IMR-90 (cell line): ENCODE results near the gene ARNT2. TPM values are rescaled to one million over a fixed set of nuclear protein-coding genes. Genes with fewer than 3 reads are reported as not detected.

ENCODE experiments used
- ATAC-seq: fragments of 200-7000 bp; cut with Tn5 transposase; 2 replicates; pipeline ENCODE4 v1.9.1; 2020; ENCODE audit warnings: low read depth, mild to moderate bottlenecking, moderate library complexity
- BruUV-seq: library from RNA; stranded (reverse); fragments of 400-500 nt; replicated peaks from 2 replicates; lab custom pipeline; 2021; lab: Mats Ljungman, UMichigan
- CTCF ChIA-PET: fragments of 300-600 bp; formaldehyde crosslinking; extraction: SDS; loops from one replicate; lab custom pipeline; 2021; ENCODE audit warnings: antibody characterized with exemption; lab: Yijun Ruan, JAX
- POLR2A ChIA-PET: fragments of 300-600 bp; sonication (Branson Sonifier 250); formaldehyde crosslinking; loops from one replicate; lab custom pipeline; 2022; ENCODE audit warnings: antibody characterized with exemption; ENCODE audit not compliant: unreplicated experiment; lab: Charles Lee
- DNase-seq: peaks from one replicate; pipeline ENCODE4 v3.0.0; 2013
- H2AFZ ChIP-seq: replicated peaks from 2 replicates; pipeline ENCODE3; 2013; ENCODE audit warnings: low read length, mild to moderate bottlenecking; ENCODE audit not compliant: poor library complexity
- H2AK5ac ChIP-seq: 2 replicates; pipeline ENCODE4 v1.6.1; 2013; ENCODE audit warnings: low read depth, low read length, inconsistent platforms
- H2AK9ac ChIP-seq: replicated peaks from 2 replicates; pipeline ENCODE3; 2013; ENCODE audit warnings: mild to moderate bottlenecking, low read depth, low read length, moderate library complexity; ENCODE audit not compliant: poor library complexity
- H2BK120ac ChIP-seq: 2 replicates; pipeline ENCODE4 v1.6.1; 2013; ENCODE audit warnings: low read depth, low read length, inconsistent platforms
- H2BK15ac ChIP-seq: 3 replicates; pipeline ENCODE4 v1.6.1; 2013; ENCODE audit warnings: low read depth, low read length, inconsistent platforms
- H2BK20ac ChIP-seq: 2 replicates; pipeline ENCODE4 v1.6.1; 2013; ENCODE audit warnings: low read depth, mild to moderate bottlenecking, inconsistent platforms, low read length, moderate library complexity
- H2BK5ac ChIP-seq: 2 replicates; pipeline ENCODE4 v1.6.1; 2013; ENCODE audit warnings: mild to moderate bottlenecking, low read depth, low read length, inconsistent platforms; ENCODE audit not compliant: poor library complexity, severe bottlenecking
- H3K14ac ChIP-seq: replicated peaks from 2 replicates; pipeline ENCODE4 v1.6.1; 2013; ENCODE audit warnings: low read depth, low read length, inconsistent platforms
- H3K18ac ChIP-seq: 2 replicates; pipeline ENCODE4 v1.6.1; 2013; ENCODE audit warnings: low read depth, low read length, control low read depth
- H3K23ac ChIP-seq: 2 replicates; pipeline ENCODE4 v1.6.1; 2013; ENCODE audit warnings: low read depth, low read length, inconsistent platforms
- H3K27ac ChIP-seq: 2 replicates; pipeline ENCODE4 v1.5.1; 2013; ENCODE audit warnings: mild to moderate bottlenecking, control low read depth, low read length; ENCODE audit not compliant: insufficient read depth
- H3K27me3 ChIP-seq: 2 replicates; pipeline ENCODE4 v1.6.1; 2013; ENCODE audit warnings: low read length; ENCODE audit not compliant: control insufficient read depth, insufficient read depth
- H3K36me3 ChIP-seq: 2 replicates; pipeline ENCODE4 v1.6.1; 2013; ENCODE audit warnings: low read length, mixed read lengths; ENCODE audit not compliant: control insufficient read depth, insufficient read depth
- H3K4ac ChIP-seq: 2 replicates; pipeline ENCODE4 v1.6.1; 2013; ENCODE audit warnings: low read depth, low read length, inconsistent platforms
- H3K4me1 ChIP-seq: 2 replicates; pipeline ENCODE4 v1.6.1; 2013; ENCODE audit warnings: low read length, mixed read lengths; ENCODE audit not compliant: control insufficient read depth, insufficient read depth
- H3K4me2 ChIP-seq: 2 replicates; pipeline ENCODE4 v1.6.1; 2013; ENCODE audit warnings: low read depth, mild to moderate bottlenecking, control low read depth, low read length, moderate library complexity
- H3K4me3 ChIP-seq: 2 replicates; pipeline ENCODE4 v1.5.1; 2013; ENCODE audit warnings: low read depth, mild to moderate bottlenecking, control low read depth, low read length, moderate library complexity; ENCODE audit not compliant: insufficient read depth
- H3K56ac ChIP-seq: 2 replicates; pipeline ENCODE4 v1.6.1; 2013; ENCODE audit warnings: low read length, inconsistent platforms; ENCODE audit not compliant: insufficient read depth; ENCODE audit errors: extremely low read depth
- H3K79me1 ChIP-seq, 2 experiments: 2 replicates each; pipeline ENCODE4 v1.6.1; 2013; ENCODE audit warnings: low read length in 2 of 2, inconsistent platforms in 1 of 2, low read depth in 1 of 2
- H3K9ac ChIP-seq: 2 replicates; pipeline ENCODE4 v1.6.1; 2013; ENCODE audit warnings: low read depth, low read length, control low read depth
- H3K9me1 ChIP-seq: 2 replicates; pipeline ENCODE4 v1.6.1; 2013; ENCODE audit warnings: low read length, inconsistent platforms; ENCODE audit not compliant: insufficient read depth
- H3K9me3 ChIP-seq: 2 replicates; pipeline ENCODE4 v1.6.1; 2013; ENCODE audit warnings: low read length; ENCODE audit not compliant: control insufficient read depth, insufficient read depth
- H4K20me1 ChIP-seq: 2 replicates; pipeline ENCODE4 v1.6.1; 2013; ENCODE audit warnings: low read length, inconsistent platforms; ENCODE audit not compliant: insufficient read depth
- H4K5ac ChIP-seq: 2 replicates; pipeline ENCODE4 v1.6.1; 2013; ENCODE audit warnings: mild to moderate bottlenecking, low read depth, low read length, control low read depth
- H4K8ac ChIP-seq, 2 experiments: 2 replicates each; pipeline ENCODE4 v1.6.1; 2013; ENCODE audit warnings: low read depth in 2 of 2, low read length in 2 of 2, control low read depth in 1 of 2, inconsistent platforms in 1 of 2
- H4K91ac ChIP-seq: 2 replicates; pipeline ENCODE4 v1.6.1; 2013; ENCODE audit warnings: low read depth, low read length, inconsistent platforms; ENCODE audit not compliant: insufficient read depth
- BHLHE40 ChIP-seq: fragments of 150-350 bp; IDR thresholded peaks from 2 replicates; pipeline ENCODE4 v1.6.1; 2016; ENCODE audit warnings: mild to moderate bottlenecking, low read depth, low read length
- CEBPB ChIP-seq: IDR thresholded peaks from 2 replicates; pipeline ENCODE4 v1.6.1; 2012; ENCODE audit warnings: low read depth, low read length, improper control_type of control experiment
- FOS ChIP-seq: fragments of 150-350 bp; IDR thresholded peaks from 2 replicates; pipeline ENCODE4 v1.6.1; 2016; ENCODE audit warnings: low read depth, low read length
- MXI1 ChIP-seq: IDR thresholded peaks from 2 replicates; pipeline ENCODE4 v1.6.1; 2012; ENCODE audit warnings: low read depth, mild to moderate bottlenecking, low read length, moderate library complexity, borderline replicate concordance
- RFX5 ChIP-seq: IDR thresholded peaks from 2 replicates; pipeline ENCODE4 v1.8.0; 2012; ENCODE audit warnings: low read depth, mild to moderate bottlenecking, low read length, moderate library complexity
- WGBS, 2 experiments: methylation state at CpG; one replicate each; pipeline versions ENCODE4 v1.1.5 to v1.1.7; 2013; ENCODE audit warnings: missing lambda C conversion rate in 2 of 2; ENCODE audit not compliant: insufficient read length in 1 of 2; ENCODE audit errors: extremely low coverage in 2 of 2; 5-methylcytosine and 5-hydroxymethylcytosine counted together
- dilution Hi-C: fragments of 300-500 bp; cut with HindIII; formaldehyde crosslinking; loops from one replicate; pipeline ENCODE4 v1.14.3; 2018; ENCODE audit warnings: low sequenced_read_pairs; ENCODE audit not compliant: unreplicated experiment
- in situ Hi-C: fragments of 300-500 bp; cut with MboI; formaldehyde crosslinking; loops from 3 replicates; pipeline ENCODE4 v1.14.3; 2019; ENCODE audit warnings: low sequenced_read_pairs, inconsistent platforms, mixed read lengths
- intact Hi-C: fragments of 100-400 bp; cut with micrococcal nuclease; formaldehyde crosslinking; loops from 2 replicates; pipeline ENCODE4 v1.10.0; 2022
- polyA plus RNA-seq, 3 experiments: library from polyadenylated mRNA; depleted of rRNA; stranded (reverse); fragments of >200 nt; gene quantifications; 2 replicates each; pipeline ENCODE4 v1.2.3, GENCODE V29; 2012; ENCODE audit warnings: low replicate concordance in 1 of 3
- total RNA-seq: library from RNA; depleted of rRNA; stranded (reverse); fragments of >200 nt; gene quantifications from 2 replicates; pipeline ENCODE4 v1.2.3, GENCODE V29; 2012

The ARNT2 gene
- total and polyA plus RNA-seq, 2 of the 4 experiments (the other 2 are of a cell fraction): 18.2 to 19.0 TPM

GRCh38 chr15:80434926-80435720, 30.9 kb downstream of the ARNT2 start (continued):
- TF ChIP-seq BHLHE40 (no peak), RFX5 (no peak)

- peak; percentile 80 for ATAC-seq
- peak overlapping the region; percentile 56 for H2AFZ ChIP-seq
Observed at GRCh38 chr15:80436511-80437307, 32.5 kb downstream of the ARNT2 start.

More at GRCh38 chr15:80436511-80437307, 32.5 kb downstream of the ARNT2 start:
- WGBS, 2 experiments: 68% methylated on average over 8 of the region's 13 CpGs; no CpG with 5 or more reads in 1 of the 2 experiments
- dilution Hi-C loops (no loop called here), in situ Hi-C loops (no loop called here), intact Hi-C loops (no loop called here)
- BruUV-seq: no TSS peak
- peak; percentile 36; the same call in 1 of the 2 replicates for TF ChIP-seq FOS
- 0 out of 2 replicates have a peak, but pooled peaks have one; percentile 0 for TF ChIP-seq CEBPB
- no peak for TF ChIP-seq MXI1
- no peak overlapping the region for H3K9ac ChIP-seq
- H4K91ac ChIP-seq: peak overlapping the region; percentile 74
- H2BK120ac ChIP-seq: peak overlapping the region; percentile 75
- peak overlapping the region; percentile 77; the same call in 1 of the 2 replicates for H4K5ac ChIP-seq
- peaks cover 15% of the 10 kb centered on the region for H3K4me1 ChIP-seq
- peak overlapping the region; percentile 31 to 65; a peak in 3 of 4 replicates for H4K8ac ChIP-seq
- DNase-seq: peak; percentile 82
- H3K27me3 ChIP-seq: no peaks in the 10 kb centered on the region
- H3K56ac ChIP-seq: no peak overlapping the region
- H2AK9ac ChIP-seq: peak overlapping the region; percentile 26
- no peak overlapping the region; the same call in 1 of the 2 replicates for H3K27ac ChIP-seq
- H3K18ac ChIP-seq: peak overlapping the region; percentile 36; the same call in 1 of the 2 replicates
- H2BK20ac ChIP-seq: peak overlapping the region; percentile 86
- peak overlapping the region; percentile 20; the same call in 1 of the 2 replicates for H3K4me2 ChIP-seq
- H3K4me3 ChIP-seq: no peak overlapping the region
- peak overlapping the region; percentile 81 for H3K4ac ChIP-seq
- no peaks in the 10 kb centered on the region for H4K20me1 ChIP-seq
- no peaks in the 10 kb centered on the region for H3K9me3 ChIP-seq
- peak overlapping the region; percentile 87 for H3K23ac ChIP-seq
- CTCF ChIA-PET: no interaction called here
- POLR2A ChIA-PET: no interaction called here
- H3K9me1 ChIP-seq: peaks cover 14% of the 10 kb centered on the region
- H2BK15ac ChIP-seq: peak overlapping the region; percentile 39; the same call in 1 of the 3 replicates
- H3K79me1 ChIP-seq: peaks cover 7 to 54% of the 10 kb centered on the region in 2 experiments; a peak in 3 of 4 replicates
- H3K36me3 ChIP-seq: no peaks in the 10 kb centered on the region
- peak overlapping the region; percentile 61 for H3K14ac ChIP-seq
- peak overlapping the region; percentile 78 for H2BK5ac ChIP-seq
- H2AK5ac ChIP-seq: peak overlapping the region; percentile 93
